GM12801 (cell line): Measurements from ENCODE around the gene ZNF180.

Experiments
- CTCF ChIP-seq: IDR thresholded peaks from one replicate; pipeline ENCODE4 v1.5.1; 2011; ENCODE audit warnings: control low read depth; ENCODE audit not compliant: insufficient read length; ENCODE audit errors: extremely low read depth

ZNF180 gene

GRCh38 chr19:44496711-44497110, 3.6 kb downstream of the ZNF180 start:
- TF ChIP-seq CTCF, result no peak

- no peak for TF ChIP-seq CTCF
These were observed 23.5 kb downstream of the ZNF180 start for GRCh38 chr19:44476559-44477408.

DNA sequence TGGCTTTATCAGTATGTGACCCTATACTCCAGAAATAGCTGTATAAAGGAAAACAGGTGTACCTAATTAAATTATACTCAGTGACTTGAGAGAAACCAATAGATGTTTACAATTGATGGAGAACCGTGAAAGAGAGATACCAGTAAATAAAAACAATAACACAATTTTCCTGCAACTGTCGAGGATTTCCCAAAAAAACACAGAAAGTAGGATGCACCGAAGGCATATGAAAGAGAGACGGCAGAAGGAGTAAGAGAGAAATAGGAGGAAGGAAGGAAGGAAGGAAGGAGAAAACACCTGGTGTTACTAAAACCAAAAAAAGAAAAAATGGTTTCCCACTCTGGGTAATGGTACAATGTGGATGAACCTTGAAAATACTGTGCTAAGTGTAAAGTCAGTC, 45.2 kb downstream of the ZNF180 start:
- TF ChIP-seq CTCF, result no peak

- TF ChIP-seq CTCF, result no peak
These were observed 48.0 kb downstream of the ZNF180 start for GRCh38 chr19:44452367-44452766.

DNA sequence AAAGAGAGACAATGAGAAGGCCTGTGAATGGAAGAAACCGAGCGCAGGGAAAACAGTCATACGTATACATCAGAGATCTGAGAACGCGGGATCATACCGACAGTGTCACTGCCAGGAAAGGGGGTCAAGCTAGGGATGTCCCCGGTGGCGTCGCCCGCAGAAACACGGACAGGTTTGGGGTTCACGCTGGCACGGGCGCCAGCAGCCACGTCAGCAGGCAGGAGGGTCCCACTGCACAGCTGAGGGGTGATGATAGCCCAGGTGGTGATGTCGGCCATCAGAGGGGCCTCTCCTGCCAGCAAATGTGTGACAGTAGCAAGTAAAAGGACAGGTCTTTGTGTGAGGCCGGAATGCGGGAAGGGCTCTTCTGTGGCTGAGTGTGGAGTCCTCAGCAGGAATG, 48.6 kb downstream of the ZNF180 start:
- TF ChIP-seq CTCF, result no peak

DNA sequence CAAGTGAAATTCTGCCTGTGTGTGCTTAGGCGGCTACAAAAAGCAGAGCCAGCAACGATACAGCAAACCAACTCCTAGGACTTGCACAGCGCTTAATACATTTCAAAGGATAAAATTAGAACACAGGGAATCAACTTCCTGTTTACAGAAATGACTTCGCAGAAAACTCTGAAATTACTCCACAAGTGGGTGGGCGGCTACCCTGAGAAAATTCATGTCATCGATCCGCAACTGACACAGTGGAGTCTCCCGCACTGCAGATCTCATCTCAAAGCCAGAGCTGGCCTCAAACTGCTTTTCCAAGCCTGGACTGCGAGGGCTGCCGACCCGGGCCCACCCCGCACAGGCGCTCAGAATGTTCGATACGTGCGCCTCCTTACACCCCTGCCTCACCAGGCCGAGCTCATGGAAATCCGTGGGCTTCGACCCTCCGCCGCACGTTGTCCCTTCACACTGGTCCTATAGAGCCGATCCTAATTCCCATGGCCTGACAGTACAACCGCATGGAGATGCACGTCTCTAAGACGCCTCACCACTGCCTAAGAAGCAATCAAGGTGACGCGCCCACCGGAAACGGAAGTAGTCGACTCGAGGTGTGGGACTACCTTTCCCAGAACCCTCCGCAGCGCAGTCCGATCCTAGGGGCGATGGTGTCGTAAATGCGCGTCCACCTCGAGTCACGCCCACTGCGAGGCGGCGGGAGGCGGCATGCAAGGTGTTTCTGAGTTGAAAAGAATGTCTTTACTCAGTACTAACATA, 52.2 kb downstream of the ZNF180 start, which contains the start of gene ZNF229:
TSS of gene ZNF229 (minus strand) at position 557 of the 759 bp plus-strand sequence. CDS start 5,625 bp downstream, outside the sequence.
- TF ChIP-seq CTCF, result no peak

DNA sequence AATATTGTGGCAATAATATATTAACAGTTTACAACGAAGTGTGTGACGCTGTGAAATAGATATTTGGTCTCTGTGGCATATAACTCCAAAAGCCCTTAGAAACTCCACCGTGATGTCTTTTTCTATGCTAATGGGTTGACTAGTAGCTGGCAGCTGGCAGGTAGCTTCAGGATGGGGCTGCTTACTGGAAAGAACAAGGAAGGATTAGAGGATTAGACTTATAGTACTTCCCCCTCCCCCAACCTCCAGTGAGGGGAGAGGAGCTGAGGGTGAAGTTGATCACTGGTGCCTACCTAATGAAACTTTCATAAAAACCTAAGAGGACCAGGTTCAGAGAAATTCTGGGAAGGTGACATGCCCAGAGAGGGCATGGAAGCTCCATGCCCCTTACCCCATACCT, 61.9 kb downstream of the ZNF180 start:
- no peak for TF ChIP-seq CTCF
